ENCODE measurements around the gene SREBF2. TPM values are rescaled to one million over a fixed set of nuclear protein-coding genes. Genes with fewer than 3 reads are reported as not detected.

The SREBF2 gene
- total and polyA plus RNA-seq, 10 of the 15 experiments (the other 5 are each of a cell fraction or from before 2014, with no cell fraction given), result 2.4 to 177 (median 78.8) TPM

GRCh38 chr22:41919357-41920224 is 86.7 kb downstream of the SREBF2 start (continued):
- TF ChIP-seq, protein P1, sequence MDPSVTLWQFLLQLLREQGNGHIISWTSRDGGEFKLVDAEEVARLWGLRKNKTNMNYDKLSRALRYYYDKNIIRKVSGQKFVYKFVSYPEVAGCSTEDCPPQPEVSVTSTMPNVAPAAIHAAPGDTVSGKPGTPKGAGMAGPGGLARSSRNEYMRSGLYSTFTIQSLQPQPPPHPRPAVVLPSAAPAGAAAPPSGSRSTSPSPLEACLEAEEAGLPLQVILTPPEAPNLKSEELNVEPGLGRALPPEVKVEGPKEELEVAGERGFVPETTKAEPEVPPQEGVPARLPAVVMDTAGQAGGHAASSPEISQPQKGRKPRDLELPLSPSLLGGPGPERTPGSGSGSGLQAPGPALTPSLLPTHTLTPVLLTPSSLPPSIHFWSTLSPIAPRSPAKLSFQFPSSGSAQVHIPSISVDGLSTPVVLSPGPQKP (IDR thresholded peaks at IDR 0.05; ENCODE audit: low read depth, low read length), result peak; percentile 60; the same call in 1 of the 2 replicates
- TF ChIP-seq ESRRA (IDR thresholded peaks at IDR 0.05; ENCODE audit: low read length) (no peak), YY1 (IDR thresholded peaks at IDR 0.05; ENCODE audit: low read depth, low read length) (no peak), EED (IDR thresholded peaks at IDR 0.05; ENCODE audit: low read depth) (peak; percentile 78), BACH1 (IDR thresholded peaks at IDR 0.05; ENCODE audit: borderline replicate concordance) (peak; percentile 94), PAX5 (IDR thresholded peaks at IDR 0.05; ENCODE audit: borderline replicate concordance, low read depth, low read length) (peak; percentile 29; the same call in 1 of the 2 replicates), CHD4 (IDR thresholded peaks at IDR 0.05) (no peak), SRF (IDR thresholded peaks at IDR 0.05; ENCODE audit: low read depth in 2 of 2, low read length in 2 of 2) (0 out of 4 replicates have a peak, but pooled peaks of 1 of the 2 experiments have one; percentile 31), EP300 (IDR thresholded peaks at IDR 0.05; ENCODE audit: borderline replicate concordance in 1 of 2, control insufficient read depth in 1 of 2, low read depth in 2 of 2, low read length in 2 of 2) (no peak), CHD2 (IDR thresholded peaks at IDR 0.05; ENCODE audit: borderline replicate concordance, low read depth, low read length) (0 out of 2 replicates have a peak, but pooled peaks have one; percentile 19), CTCF (IDR thresholded peaks at IDR 0.05 in 2 of 3, conservative IDR thresholded peaks at IDR 0.05 in 1 of 3; ENCODE audit: control insufficient read depth in 2 of 3, extremely low read depth in 1 of 3, insufficient read depth in 1 of 3, low read depth in 3 of 3, low read length in 3 of 3) (no peak), HDGF (IDR thresholded peaks at IDR 0.05) (no peak; the same call in 1 of the 2 replicates), RFX5 (IDR thresholded peaks at IDR 0.05; ENCODE audit: low read depth, low read length) (no peak), CHD1 (IDR thresholded peaks at IDR 0.05; ENCODE audit: low read depth, low read length) (no peak), IKZF1 (conservative IDR thresholded peaks at IDR 0.05) (peak; percentile 81), NFXL1 (IDR thresholded peaks at IDR 0.05; ENCODE audit: borderline replicate concordance) (no peak), JUNB (IDR thresholded peaks at IDR 0.05) (no peak)
- TF ChIP-seq, protein P2, sequence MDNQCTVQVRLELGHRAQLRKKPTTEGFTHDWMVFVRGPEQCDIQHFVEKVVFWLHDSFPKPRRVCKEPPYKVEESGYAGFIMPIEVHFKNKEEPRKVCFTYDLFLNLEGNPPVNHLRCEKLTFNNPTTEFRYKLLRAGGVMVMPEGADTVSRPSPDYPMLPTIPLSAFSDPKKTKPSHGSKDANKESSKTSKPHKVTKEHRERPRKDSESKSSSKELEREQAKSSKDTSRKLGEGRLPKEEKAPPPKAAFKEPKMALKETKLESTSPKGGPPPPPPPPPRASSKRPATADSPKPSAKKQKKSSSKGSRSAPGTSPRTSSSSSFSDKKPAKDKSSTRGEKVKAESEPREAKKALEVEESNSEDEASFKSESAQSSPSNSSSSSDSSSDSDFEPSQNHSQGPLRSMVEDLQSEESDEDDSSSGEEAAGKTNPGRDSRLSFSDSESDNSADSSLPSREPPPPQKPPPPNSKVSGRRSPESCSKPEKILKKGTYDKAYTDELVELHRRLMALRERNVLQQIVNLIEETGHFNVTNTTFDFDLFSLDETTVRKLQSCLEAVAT (IDR thresholded peaks at IDR 0.05), result no peak; the same call in 1 of the 2 replicates
- TF ChIP-seq, protein P3, sequence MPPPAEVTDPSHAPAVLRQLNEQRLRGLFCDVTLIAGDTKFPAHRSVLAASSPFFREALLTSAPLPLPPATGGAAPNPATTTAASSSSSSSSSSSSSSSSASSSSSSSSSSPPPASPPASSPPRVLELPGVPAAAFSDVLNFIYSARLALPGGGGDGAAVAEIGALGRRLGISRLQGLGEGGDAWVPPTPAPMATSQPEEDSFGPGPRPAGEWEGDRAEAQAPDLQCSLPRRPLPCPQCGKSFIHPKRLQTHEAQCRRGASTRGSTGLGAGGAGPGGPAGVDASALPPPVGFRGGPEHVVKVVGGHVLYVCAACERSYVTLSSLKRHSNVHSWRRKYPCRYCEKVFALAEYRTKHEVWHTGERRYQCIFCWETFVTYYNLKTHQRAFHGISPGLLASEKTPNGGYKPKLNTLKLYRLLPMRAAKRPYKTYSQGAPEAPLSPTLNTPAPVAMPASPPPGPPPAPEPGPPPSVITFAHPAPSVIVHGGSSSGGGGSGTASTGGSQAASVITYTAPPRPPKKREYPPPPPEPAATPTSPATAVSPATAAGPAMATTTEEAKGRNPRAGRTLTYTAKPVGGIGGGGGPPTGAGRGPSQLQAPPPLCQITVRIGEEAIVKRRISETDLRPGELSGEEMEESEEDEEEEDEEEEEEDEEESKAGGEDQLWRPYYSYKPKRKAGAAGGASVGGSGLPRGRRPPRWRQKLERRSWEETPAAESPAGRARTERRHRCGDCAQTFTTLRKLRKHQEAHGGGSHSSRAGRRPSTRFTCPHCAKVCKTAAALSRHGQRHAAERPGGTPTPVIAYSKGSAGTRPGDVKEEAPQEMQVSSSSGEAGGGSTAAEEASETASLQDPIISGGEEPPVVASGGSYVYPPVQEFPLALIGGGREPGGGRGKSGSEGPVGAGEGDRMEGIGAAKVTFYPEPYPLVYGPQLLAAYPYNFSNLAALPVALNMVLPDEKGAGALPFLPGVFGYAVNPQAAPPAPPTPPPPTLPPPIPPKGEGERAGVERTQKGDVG (CRISPR knock-in tag; IDR thresholded peaks at IDR 0.05), result 0 out of 2 replicates have a peak, but pooled peaks have one; percentile 72
